Middle frontal gyrus (tissue), 1 donor: ENCODE measurements around the gene PLCD1.
"Not testable (repeated sequence)": the region's sequence is repeated elsewhere in the genome, so short reads cannot be mapped to it uniquely, and the experiment has no call there.

ENCODE experiments used
- DNase-seq: peaks from one replicate; pipeline ENCODE4 v3.0.0-alpha.2; 2015; ENCODE audit warnings: low spot score; ENCODE audit errors: extremely low spot score

The PLCD1 gene

DNA sequence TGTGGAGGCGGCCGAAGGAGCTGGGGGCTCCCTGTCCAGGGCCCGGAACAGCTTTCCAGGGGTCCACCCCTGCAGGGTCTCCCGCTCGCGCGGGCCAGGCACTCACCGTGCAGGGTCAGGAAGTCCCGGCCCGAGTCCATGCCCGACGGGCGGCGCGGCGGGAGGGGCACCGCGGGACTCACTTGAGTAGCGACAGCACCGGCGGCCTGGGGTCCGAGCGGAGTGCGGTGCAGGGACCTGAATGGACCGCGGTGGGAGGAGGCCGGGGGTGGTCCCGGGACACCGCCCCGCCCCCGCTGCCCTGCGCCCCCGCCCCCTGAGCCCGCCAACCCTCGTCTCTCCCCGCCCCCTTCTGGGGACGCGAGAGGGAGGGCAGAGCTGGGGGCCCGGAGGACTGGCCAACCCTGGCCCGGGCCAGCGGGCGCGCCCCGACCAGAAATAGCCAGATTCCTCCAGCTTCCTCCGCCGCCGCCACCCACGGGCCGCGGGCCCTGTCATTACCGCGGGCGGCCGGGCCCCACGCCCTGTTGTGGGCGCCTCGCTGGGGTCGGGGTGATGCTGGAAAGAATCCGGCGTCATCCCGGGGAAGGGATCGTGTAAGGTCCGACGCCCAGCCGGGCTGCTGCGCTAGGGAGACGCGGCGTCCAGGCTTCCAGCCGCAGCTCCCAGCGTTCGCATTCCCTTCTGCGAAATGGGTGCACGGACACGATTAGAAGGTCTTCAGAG is at the start of gene PLCD1:
PLCD1 (minus strand) TSS at position 243 of the 726 bp plus-strand sequence; CDS start at position 140, 103 bp downstream.
- DNase-seq = no peak

DNA sequence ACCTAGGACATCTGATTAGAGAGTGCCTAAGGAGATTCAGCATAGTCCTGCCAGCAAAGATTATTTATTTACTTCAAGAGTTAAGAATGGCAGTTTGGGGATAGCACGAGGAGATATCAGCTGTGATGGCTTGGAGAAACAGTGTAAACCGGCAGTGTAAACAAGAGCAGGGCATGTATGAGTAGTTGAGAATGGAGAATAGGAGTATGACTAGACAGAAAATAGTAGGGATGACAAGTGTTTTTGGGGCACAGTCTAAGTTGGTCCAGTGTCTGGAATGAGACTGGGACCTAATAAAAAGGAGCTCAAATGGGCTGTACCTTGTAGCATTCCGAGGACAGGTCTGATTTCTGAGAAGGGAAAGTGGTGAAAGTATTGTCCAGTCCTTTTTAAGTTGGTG is 47.6 kb upstream of the PLCD1 start:
- DNase-seq = not testable (repeated sequence)

DNA sequence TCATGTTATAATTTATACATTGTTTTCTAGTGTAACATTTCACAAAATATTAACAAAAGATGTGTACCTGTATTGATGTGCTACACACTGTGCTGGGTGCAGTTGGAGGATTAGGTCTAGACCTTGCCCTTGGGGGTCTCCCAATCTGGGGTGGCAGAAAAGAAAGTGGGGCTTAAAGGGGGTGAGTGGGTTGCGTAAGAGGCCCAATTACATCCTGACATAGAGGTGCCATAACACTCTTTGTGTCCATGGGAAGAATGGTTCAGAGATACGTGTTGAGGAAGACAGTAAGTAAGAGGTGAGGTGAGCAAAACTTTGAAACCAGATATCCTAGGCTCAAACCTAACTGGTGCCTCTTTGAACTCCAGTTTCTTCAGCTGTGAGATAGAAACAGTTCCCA is 40.6 kb upstream of the PLCD1 start:
- DNase-seq = no peak

- no peak for DNase-seq
Measured at GRCh38 chr3:38067508-38068233, 38.2 kb upstream of the PLCD1 start.

DNA sequence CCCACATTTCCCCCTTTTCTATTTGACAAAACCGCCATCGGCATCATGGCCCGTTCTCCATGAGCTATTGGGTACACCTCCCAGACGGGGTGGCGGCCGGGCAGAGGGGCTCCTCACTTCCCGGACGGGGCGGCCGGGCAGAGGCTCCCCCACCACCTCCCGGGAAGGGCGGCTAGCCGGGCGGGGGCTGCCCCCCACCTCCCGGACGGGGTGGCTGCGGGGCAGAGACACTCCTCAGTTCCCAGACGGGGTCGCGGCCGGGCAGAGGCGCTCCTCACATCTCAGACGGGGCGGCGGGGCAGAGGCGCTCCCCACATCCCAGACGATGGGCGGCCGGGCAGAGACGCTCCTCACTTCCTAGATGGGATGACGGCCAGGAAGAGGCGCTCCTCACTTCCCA is 35.0 kb upstream of the PLCD1 start:
- not testable (repeated sequence) for DNase-seq

- DNase-seq = no peak
Measured at GRCh38 chr3:38062809-38063208, 33.4 kb upstream of the PLCD1 start.

- DNase-seq = no peak
Measured at GRCh38 chr3:38059591-38059990, 30.1 kb upstream of the PLCD1 start.

- DNase-seq = no peak
Measured at GRCh38 chr3:38059148-38059547, 29.7 kb upstream of the PLCD1 start.

GRCh38 chr3:38054499-38055001 is 25.1 kb upstream of the PLCD1 start:
- DNase-seq = no peak

- not testable (repeated sequence) for DNase-seq
Measured at GRCh38 chr3:38053813-38054498, 24.5 kb upstream of the PLCD1 start.

DNA sequence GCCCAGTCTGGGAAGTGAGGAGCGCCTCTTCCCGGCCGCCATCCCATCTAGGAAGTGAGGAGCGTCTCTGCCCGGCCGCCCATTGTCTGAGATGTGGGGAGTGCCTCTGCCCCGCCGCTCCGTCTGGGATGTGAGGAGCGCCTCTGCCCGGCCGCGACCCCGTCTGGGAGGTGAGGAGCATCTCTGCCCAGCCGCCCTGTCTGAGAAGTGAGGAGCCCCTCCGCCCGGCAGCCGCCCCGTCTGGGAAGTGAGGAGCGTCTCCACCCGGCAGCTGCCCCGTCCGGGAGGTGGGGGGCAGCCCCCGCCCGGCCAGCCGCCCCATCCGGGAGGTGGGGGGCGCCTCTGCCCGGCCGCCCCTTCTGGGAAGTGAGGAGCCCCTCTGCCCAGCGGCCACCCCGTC is 23.8 kb upstream of the PLCD1 start:
- not testable (repeated sequence) for DNase-seq

DNA sequence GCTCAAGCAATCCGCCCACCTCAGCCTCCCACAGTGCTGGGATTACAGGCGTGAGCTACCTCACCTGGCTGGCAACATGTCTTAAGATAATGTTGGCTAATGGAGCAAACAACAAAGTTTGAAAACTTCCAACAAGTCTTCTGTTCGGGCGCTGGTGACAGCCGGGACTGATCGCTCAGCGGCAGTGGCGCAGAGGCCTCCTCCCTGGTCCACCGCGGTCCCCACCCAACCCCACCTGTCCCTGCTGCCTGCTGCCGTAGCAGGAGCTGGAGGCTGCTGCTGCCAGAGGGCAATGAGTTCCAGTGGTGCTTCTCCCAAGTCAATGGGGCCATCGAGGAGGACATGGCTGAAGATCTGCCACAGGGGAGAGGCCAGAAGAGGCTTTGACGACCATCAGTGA is 21.7 kb upstream of the PLCD1 start:
- no peak for DNase-seq

DNA sequence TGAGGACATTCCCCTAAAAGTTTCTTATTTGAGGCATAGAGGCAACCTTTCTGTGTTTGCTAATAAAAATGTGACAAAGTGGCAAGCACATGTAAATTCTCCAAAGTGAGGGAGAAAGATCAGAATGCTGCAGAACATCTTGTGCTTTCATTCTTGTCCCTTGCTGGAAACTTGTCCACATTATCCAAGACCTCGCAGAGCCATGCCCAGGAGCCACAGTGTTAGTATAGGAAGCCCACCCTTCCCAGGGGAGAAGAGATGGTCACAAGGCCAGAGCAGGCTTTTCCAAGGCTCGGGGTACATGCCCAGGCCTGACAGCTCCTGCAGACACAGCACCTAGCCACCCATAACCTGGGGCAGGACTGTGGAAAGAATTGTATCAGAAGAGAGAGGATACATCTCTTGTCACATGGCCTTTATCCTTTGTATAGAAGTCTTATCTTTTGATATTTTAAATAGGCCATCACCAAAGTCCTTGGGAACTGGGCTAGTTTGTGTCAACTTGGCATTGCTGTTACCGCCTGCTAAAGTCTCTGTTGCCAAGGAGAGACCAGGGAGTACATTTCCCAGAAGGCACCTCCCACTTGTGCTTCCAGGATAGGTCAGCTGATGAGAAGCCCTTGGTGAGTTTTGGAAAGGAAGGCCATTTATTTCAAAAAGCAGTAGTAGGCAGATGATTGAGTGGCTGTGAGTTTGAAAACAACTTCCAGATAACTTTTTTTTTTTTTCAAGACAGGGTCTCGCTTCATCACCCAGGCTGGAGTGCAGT is 20.1 kb upstream of the PLCD1 start:
- DNase-seq = no peak

GRCh38 chr3:38047896-38048295 is 18.5 kb upstream of the PLCD1 start:
- DNase-seq = no peak

DNA sequence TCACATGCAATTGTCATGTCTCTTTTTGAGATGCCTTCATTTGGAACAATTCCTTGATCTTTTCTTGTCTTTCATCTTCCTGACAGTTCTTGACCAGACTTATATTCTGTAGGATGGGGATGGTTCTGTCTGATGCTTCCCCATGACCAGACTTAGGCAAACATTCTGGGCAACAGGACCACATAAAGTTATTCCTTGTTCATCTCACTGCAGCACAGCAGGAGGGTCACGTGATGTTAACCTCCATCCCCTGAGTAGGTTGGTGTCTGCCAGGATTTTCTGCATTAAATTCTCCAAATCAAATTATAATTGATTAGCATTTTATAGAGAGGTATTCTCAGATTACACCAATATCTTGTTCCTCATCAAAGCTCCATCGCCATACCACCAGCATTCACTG is 17.4 kb upstream of the PLCD1 start:
- DNase-seq = no peak

DNA sequence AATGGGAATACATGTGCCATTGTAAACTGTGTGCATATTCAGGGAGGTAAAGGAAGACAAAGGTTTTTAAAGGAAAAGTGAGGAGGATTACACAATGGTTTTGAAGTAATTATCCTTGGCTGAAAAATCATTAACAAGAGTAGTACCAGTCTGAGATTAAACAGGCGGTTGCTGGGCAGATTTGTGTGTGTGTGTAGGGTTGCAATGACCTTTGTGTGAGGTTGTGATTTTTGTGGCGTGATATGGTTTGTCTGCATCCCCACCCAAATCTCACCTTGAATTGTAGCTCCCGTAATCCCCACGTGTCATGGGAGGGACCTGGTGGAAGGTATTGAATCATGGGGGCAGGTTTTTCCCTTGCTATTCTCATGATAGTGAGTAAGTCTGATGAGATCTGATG is 16.6 kb upstream of the PLCD1 start:
- DNase-seq = no peak

GRCh38 chr3:38043486-38043885 is 14.0 kb upstream of the PLCD1 start:
- no peak for DNase-seq

GRCh38 chr3:38040401-38040800 is 11.0 kb upstream of the PLCD1 start:
- DNase-seq = no peak

- no peak for DNase-seq
Measured at GRCh38 chr3:38039899-38040261, 10.4 kb upstream of the PLCD1 start.

- no peak for DNase-seq
Measured at GRCh38 chr3:38039101-38039898, 9.9 kb upstream of the PLCD1 start, which contains the start of gene DLEC1. Gene DLEC1, plus strand, starts transcription at chr3:38039208. Its CDS starts 18 bp downstream, at chr3:38039226.
